ENCODE results near the gene ADAMTS17.

DNA sequence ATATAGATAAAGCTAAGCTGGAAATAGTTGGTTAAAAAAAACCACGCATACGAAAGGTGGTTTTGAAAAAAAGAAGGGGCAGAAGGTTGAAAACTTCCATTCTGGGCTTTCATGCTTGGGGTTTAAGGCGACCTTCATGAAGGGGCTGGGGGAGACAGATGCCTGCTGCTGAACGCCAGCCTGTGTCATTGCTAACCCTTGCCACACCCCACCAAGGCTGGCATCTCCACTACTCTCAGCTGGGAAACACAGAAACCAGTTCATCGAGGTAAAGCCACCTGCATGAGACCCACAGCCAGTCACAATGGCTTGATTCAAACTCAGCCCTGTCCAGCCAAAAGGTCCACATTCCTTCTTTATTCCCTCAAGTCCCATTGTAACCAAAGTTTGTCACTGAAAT, 78.7 kb downstream of the ADAMTS17 start:
- no peak for TF ChIP-seq CTCF (IDR thresholded peaks at IDR 0.05)
- no peak for TF ChIP-seq POLR2A (IDR thresholded peaks at IDR 0.05)

Data from right lobe of liver (tissue), 4 donors.